HAP-1 (cell line): Measurements from ENCODE around the gene FOSL2.

Experiments used
- DNase-seq, 2 experiments: peaks; one replicate each; pipeline ENCODE4 v3.0.0-alpha.2; 2016 to 2020; ENCODE audit warnings: low spot score in 2 of 2
- H3K27me3 ChIP-seq: fragments of 250-450 bp; sonication (Bioruptor Pico); 2 replicates; pipeline ENCODE4 v1.5.1; 2020; ENCODE audit warnings: low read depth, mild to moderate bottlenecking, moderate library complexity
- H3K36me3 ChIP-seq: fragments of 250-450 bp; sonication (Bioruptor Pico); replicated peaks from 2 replicates; pipeline ENCODE4 v1.5.1; 2020; ENCODE audit warnings: mild to moderate bottlenecking
- H3K4me1 ChIP-seq: fragments of 250-450 bp; sonication (Bioruptor Pico); 2 replicates; pipeline ENCODE4 v1.5.1; 2020; ENCODE audit warnings: mild to moderate bottlenecking
- H3K4me3 ChIP-seq: fragments of 250-450 bp; sonication (Bioruptor Pico); 2 replicates; pipeline ENCODE4 v1.5.1; 2020; ENCODE audit warnings: mild to moderate bottlenecking, moderate library complexity
- H3K9me3 ChIP-seq: fragments of 250-450 bp; sonication (Bioruptor Pico); 2 replicates; pipeline ENCODE4 v1.5.1; 2020; ENCODE audit warnings: mild to moderate bottlenecking, moderate library complexity
- in situ Hi-C: fragments of 300-500 bp; cut with MboI; formaldehyde crosslinking; loops from 3 replicates; pipeline ENCODE4 v1.14.3; 2020; ENCODE audit warnings: low sequenced_read_pairs, inconsistent platforms, mixed read lengths

FOSL2 gene

GRCh38 chr2:28448793-28449100, 56.1 kb downstream of the FOSL2 start:
- no peaks in the 10 kb centered on the region for H3K27me3 ChIP-seq
- H3K4me1 ChIP-seq = no peaks in the 10 kb centered on the region
- H3K36me3 ChIP-seq = no peaks in the 10 kb centered on the region
- H3K9me3 ChIP-seq = no peaks in the 10 kb centered on the region
- DNase-seq = no peak
- in situ Hi-C loops = no loop called here
- H3K4me3 ChIP-seq = no peak overlapping the region

GRCh38 chr2:28449126-28449487, 56.4 kb downstream of the FOSL2 start:
- H3K4me3 ChIP-seq = no peak overlapping the region
- H3K27me3 ChIP-seq = no peaks in the 10 kb centered on the region
- in situ Hi-C loops = no loop called here
- no peaks in the 10 kb centered on the region for H3K9me3 ChIP-seq
- no peak for DNase-seq
- H3K36me3 ChIP-seq = no peaks in the 10 kb centered on the region
- H3K4me1 ChIP-seq = no peaks in the 10 kb centered on the region

GRCh38 chr2:28449488-28450395, 57.1 kb downstream of the FOSL2 start:
- H3K4me3 ChIP-seq = no peak overlapping the region
- no peaks in the 10 kb centered on the region for H3K9me3 ChIP-seq
- no peak for DNase-seq
- in situ Hi-C loops = no loop called here
- H3K36me3 ChIP-seq = no peaks in the 10 kb centered on the region
- H3K27me3 ChIP-seq = no peaks in the 10 kb centered on the region
- no peaks in the 10 kb centered on the region for H3K4me1 ChIP-seq

GRCh38 chr2:28450901-28451565, 58.4 kb downstream of the FOSL2 start:
- no peaks in the 10 kb centered on the region for H3K36me3 ChIP-seq
- H3K9me3 ChIP-seq = no peaks in the 10 kb centered on the region
- H3K27me3 ChIP-seq = no peaks in the 10 kb centered on the region
- H3K4me1 ChIP-seq = no peaks in the 10 kb centered on the region
- H3K4me3 ChIP-seq = no peak overlapping the region
- DNase-seq = no peak
- in situ Hi-C loops = no loop called here

- H3K4me3 ChIP-seq = no peak overlapping the region
- H3K4me1 ChIP-seq = no peaks in the 10 kb centered on the region
- no peak for DNase-seq
- no peaks in the 10 kb centered on the region for H3K9me3 ChIP-seq
- H3K27me3 ChIP-seq = no peaks in the 10 kb centered on the region
- in situ Hi-C loops = no loop called here
- H3K36me3 ChIP-seq = no peaks in the 10 kb centered on the region
These were observed 59.3 kb downstream of the FOSL2 start for GRCh38 chr2:28451793-28452533.

- in situ Hi-C loops = no loop called here
- H3K36me3 ChIP-seq = no peaks in the 10 kb centered on the region
- no peaks in the 10 kb centered on the region for H3K9me3 ChIP-seq
- no peaks in the 10 kb centered on the region for H3K27me3 ChIP-seq
- DNase-seq = peak; percentile 8 to 81
- H3K4me3 ChIP-seq = no peak overlapping the region
- H3K4me1 ChIP-seq = no peaks in the 10 kb centered on the region
These were observed 60.0 kb downstream of the FOSL2 start for GRCh38 chr2:28452534-28453081.

GRCh38 chr2:28453396-28453795, 60.7 kb downstream of the FOSL2 start:
- H3K4me1 ChIP-seq = no peaks in the 10 kb centered on the region
- no peaks in the 10 kb centered on the region for H3K9me3 ChIP-seq
- H3K4me3 ChIP-seq = no peak overlapping the region
- no peaks in the 10 kb centered on the region for H3K36me3 ChIP-seq
- no peak for DNase-seq
- in situ Hi-C loops = no loop called here
- no peaks in the 10 kb centered on the region for H3K27me3 ChIP-seq

GRCh38 chr2:28454016-28454930, 61.6 kb downstream of the FOSL2 start:
- Histone ChIP-seq H3K9me3 (no peaks in the 10 kb centered on the region), H3K27me3 (no peaks in the 10 kb centered on the region), H3K4me1 (no peaks in the 10 kb centered on the region), H3K4me3 (no peak overlapping the region), H3K36me3 (no peaks in the 10 kb centered on the region)
- no peak for DNase-seq
- in situ Hi-C loops = no loop called here

GRCh38 chr2:28457237-28457636, 64.6 kb downstream of the FOSL2 start:
- Histone ChIP-seq H3K9me3 (no peaks in the 10 kb centered on the region), H3K4me3 (no peak overlapping the region), H3K36me3 (no peaks in the 10 kb centered on the region), H3K4me1 (no peaks in the 10 kb centered on the region), H3K27me3 (no peaks in the 10 kb centered on the region)
- in situ Hi-C loops = no loop called here
- peak in 1 of 2 experiments; percentile 20 for DNase-seq

- Histone ChIP-seq H3K9me3 (0 out of 2 replicates have a peak, but pooled peaks cover 2% of the 10 kb centered on the region), H3K4me1 (no peaks in the 10 kb centered on the region), H3K4me3 (no peak overlapping the region), H3K27me3 (no peaks in the 10 kb centered on the region), H3K36me3 (no peaks in the 10 kb centered on the region)
- no peak for DNase-seq
- in situ Hi-C loops = no loop called here
These were observed 68.4 kb downstream of the FOSL2 start for GRCh38 chr2:28461056-28461455.

- Histone ChIP-seq H3K4me1 (no peaks in the 10 kb centered on the region), H3K36me3 (no peaks in the 10 kb centered on the region), H3K9me3 (0 out of 2 replicates have a peak, but pooled peaks cover 2% of the 10 kb centered on the region), H3K27me3 (no peaks in the 10 kb centered on the region), H3K4me3 (no peak overlapping the region)
- in situ Hi-C loops = no loop called here
- DNase-seq = no peak
These were observed 69.5 kb downstream of the FOSL2 start for GRCh38 chr2:28462122-28462521.

- Histone ChIP-seq H3K36me3 (no peaks in the 10 kb centered on the region), H3K4me1 (no peaks in the 10 kb centered on the region), H3K27me3 (no peaks in the 10 kb centered on the region), H3K4me3 (no peak overlapping the region), H3K9me3 (0 out of 2 replicates have a peak, but pooled peaks cover 2% of the 10 kb centered on the region)
- DNase-seq = no peak
- in situ Hi-C loops = no loop called here
These were observed 70.7 kb downstream of the FOSL2 start for GRCh38 chr2:28463211-28463816.

- DNase-seq = no peak
- H3K4me1 ChIP-seq = no peaks in the 10 kb centered on the region
- in situ Hi-C loops = no loop called here
These were observed 71.2 kb downstream of the FOSL2 start for GRCh38 chr2:28463893-28464292.

More at GRCh38 chr2:28463893-28464292, 71.2 kb downstream of the FOSL2 start:
- H3K9me3 ChIP-seq = 0 out of 2 replicates have a peak, but pooled peaks cover 2% of the 10 kb centered on the region
- H3K36me3 ChIP-seq = no peaks in the 10 kb centered on the region
- H3K4me3 ChIP-seq = no peak overlapping the region
- H3K27me3 ChIP-seq = no peaks in the 10 kb centered on the region
